SK-N-SH treated with all-trans-retinoic acid at 6 μM for 48 hours (cell line): ENCODE measurements around the gene BMP4.

ENCODE experiments used
- PATZ1 ChIP-seq: fragments of 250-450 bp; sonication (Bioruptor Pico); IDR thresholded peaks from 2 replicates; pipeline ENCODE4 v1.8.0; 2020; ENCODE audit warnings: mild to moderate bottlenecking, moderate library complexity, borderline replicate concordance
- SNAI2 ChIP-seq: fragments of 250-450 bp; sonication (Bioruptor Pico); IDR thresholded peaks from 2 replicates; pipeline ENCODE4 v1.5.0; 2020; ENCODE audit warnings: mild to moderate bottlenecking, moderate library complexity
- ZNF8 ChIP-seq: fragments of 450-650 bp; formaldehyde crosslinking; IDR thresholded peaks from 2 replicates; pipeline ENCODE4 v1.5.0; 2020; ENCODE audit warnings: mild to moderate bottlenecking, moderate library complexity

- TF ChIP-seq PATZ1 (no peak), ZNF8 (CRISPR knock-in tag) (no peak), SNAI2 (CRISPR knock-in tag) (no peak)
These were observed 40.4 kb downstream of the BMP4 start for GRCh38 chr14:53916239-53916638.
